ENCODE data around the gene GALNT9.

DNA sequence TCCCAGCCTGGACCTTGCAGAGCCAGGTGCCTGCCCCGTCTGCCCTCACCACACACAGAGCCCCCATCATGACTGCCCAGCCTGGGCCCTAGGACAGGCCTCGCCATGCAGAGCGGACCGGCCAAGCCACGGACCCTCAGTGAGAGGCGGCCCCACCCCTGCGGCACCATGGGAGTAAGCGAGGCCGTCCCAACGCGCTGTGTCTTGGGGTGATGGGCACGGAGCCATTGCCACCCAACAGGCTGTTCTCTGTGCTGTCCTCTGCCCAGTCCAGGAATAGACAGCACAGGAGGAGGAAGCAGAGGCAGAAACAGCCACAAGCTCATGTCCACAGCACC is 39.2 kb downstream of the GALNT9 start:
- TF ChIP-seq, protein P1, sequence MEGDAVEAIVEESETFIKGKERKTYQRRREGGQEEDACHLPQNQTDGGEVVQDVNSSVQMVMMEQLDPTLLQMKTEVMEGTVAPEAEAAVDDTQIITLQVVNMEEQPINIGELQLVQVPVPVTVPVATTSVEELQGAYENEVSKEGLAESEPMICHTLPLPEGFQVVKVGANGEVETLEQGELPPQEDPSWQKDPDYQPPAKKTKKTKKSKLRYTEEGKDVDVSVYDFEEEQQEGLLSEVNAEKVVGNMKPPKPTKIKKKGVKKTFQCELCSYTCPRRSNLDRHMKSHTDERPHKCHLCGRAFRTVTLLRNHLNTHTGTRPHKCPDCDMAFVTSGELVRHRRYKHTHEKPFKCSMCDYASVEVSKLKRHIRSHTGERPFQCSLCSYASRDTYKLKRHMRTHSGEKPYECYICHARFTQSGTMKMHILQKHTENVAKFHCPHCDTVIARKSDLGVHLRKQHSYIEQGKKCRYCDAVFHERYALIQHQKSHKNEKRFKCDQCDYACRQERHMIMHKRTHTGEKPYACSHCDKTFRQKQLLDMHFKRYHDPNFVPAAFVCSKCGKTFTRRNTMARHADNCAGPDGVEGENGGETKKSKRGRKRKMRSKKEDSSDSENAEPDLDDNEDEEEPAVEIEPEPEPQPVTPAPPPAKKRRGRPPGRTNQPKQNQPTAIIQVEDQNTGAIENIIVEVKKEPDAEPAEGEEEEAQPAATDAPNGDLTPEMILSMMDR (IDR thresholded peaks at IDR 0.05): no peak
- no peak for TF ChIP-seq POLR2A (IDR thresholded peaks at IDR 0.05)

Data from tibial nerve (tissue), 3 donors.